ENCODE results near the gene HYI. TPM values are rescaled to one million over a fixed set of nuclear protein-coding genes. Genes with fewer than 3 reads are reported as not detected.
"Not testable (repeated sequence)": the region's sequence is repeated elsewhere in the genome, so short reads cannot be mapped to it uniquely, and the experiment has no call there.

The HYI gene, protein sequence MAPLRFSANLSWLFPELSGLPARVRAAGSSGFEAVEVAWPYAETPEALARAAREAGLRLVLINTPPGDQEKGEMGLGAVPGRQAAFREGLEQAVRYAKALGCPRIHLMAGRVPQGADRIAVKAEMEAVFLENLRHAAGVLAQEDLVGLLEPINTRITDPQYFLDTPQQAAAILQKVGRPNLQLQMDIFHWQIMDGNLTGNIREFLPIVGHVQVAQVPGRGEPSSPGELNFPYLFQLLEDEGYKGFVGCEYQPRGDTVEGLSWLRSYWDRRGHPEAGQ
- 25.8 TPM for total RNA-seq

DNA sequence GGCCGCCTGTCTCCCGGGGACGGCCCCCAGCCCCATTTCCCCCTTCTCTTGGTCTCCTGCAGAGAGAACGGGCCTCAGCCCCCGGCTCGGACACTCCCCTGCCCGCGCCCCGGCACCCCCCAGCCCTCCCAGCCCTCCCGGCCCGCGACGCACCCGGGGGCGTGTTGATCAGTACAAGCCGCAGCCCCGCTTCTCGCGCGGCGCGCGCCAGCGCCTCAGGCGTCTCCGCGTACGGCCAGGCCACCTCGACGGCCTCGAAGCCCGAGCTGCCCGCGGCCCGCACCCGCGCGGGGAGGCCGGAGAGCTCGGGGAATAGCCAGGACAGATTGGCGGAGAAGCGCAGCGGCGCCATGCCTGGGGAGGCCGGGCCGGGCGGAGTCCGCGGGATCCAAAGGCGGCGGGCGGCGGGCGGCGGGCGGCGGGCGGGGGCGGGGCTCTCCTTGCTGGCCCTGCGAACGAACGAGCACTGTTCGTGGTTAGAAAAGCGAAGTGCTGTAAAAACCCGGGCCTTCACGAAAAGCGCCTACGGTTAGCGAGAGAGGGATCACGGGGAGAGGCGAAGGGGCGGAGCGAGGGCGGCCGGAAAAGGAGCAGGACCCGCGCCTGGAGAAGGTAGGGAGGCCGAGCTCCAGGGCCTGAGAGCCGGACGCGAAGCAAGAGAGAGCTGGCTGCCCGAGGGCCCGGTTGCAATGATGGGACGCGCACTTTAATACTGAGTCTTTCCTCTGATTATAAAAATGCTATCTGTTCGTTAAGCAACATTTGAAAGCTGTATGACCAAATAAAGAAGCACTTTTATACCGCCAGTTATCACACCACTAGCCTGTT is at the start of gene HYI:
Gene HYI (minus strand): TSS at position 490 of the 828 bp plus-strand sequence. CDS start 138 bp downstream, at position 352.
- Histone ChIP-seq H3K27ac (peak within 1 kb of the TSS; percentile 95), H3K27me3 (no peaks in the 10 kb centered on the region), H3K4me3 (peak within 1 kb of the TSS; percentile 56 to 70), H3K9me3 (no peaks in the 10 kb centered on the region), H3K36me3 (peaks cover 0 to 27% of the 10 kb centered on the region in 2 donors), H3K4me1 (peaks cover 24% of the 10 kb centered on the region)
- TF ChIP-seq POLR2A (IDR thresholded peaks at IDR 0.05) (peak in 1 of 2 donors; percentile 23), POLR2AphosphoS5 (IDR thresholded peaks at IDR 0.05; ENCODE audit: insufficient read depth in 1 of 2, low read depth in 1 of 2) (peak; percentile 19 to 61)
- TF ChIP-seq, protein P1, sequence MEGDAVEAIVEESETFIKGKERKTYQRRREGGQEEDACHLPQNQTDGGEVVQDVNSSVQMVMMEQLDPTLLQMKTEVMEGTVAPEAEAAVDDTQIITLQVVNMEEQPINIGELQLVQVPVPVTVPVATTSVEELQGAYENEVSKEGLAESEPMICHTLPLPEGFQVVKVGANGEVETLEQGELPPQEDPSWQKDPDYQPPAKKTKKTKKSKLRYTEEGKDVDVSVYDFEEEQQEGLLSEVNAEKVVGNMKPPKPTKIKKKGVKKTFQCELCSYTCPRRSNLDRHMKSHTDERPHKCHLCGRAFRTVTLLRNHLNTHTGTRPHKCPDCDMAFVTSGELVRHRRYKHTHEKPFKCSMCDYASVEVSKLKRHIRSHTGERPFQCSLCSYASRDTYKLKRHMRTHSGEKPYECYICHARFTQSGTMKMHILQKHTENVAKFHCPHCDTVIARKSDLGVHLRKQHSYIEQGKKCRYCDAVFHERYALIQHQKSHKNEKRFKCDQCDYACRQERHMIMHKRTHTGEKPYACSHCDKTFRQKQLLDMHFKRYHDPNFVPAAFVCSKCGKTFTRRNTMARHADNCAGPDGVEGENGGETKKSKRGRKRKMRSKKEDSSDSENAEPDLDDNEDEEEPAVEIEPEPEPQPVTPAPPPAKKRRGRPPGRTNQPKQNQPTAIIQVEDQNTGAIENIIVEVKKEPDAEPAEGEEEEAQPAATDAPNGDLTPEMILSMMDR (IDR thresholded peaks at IDR 0.05) = no peak
- intact Hi-C loops (cut with DNase I) = loop anchor here (10.0 kb wide), 1 partner anchor 89 kb away; the partner anchor contains the start of gene ELOVL1
- peak in 1 of 2 donors; percentile 89 for DNase-seq (ENCODE audit: extremely low spot score in 2 of 2)

DNA sequence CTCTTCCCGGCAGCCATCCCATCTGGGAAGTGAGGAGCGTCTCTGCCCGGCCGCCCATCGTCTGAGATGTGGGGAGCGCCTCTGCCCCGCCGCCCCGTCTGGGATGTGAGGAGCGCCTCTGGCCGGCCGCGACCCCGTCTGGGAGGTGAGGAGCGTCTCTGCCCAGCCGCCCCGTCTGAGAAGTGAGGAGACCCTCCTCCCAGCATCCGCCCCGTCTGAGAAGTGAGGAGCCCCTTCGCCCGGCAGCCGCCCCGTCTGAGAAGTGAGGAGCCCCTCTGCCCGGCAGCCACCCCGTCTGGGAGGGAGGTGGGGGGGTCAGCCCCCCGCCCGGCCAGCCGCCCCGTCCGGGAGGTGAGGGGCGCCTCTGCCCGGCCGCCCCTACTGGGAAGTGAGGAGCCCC is 48.1 kb upstream of the HYI start:
- H3K27ac ChIP-seq; H3K36me3 ChIP-seq; H3K4me1 ChIP-seq; intact Hi-C loops (cut with DNase I); H3K27me3 ChIP-seq; DNase-seq (ENCODE audit: extremely low spot score in 2 of 2); H3K9me3 ChIP-seq; H3K4me3 ChIP-seq: not testable (repeated sequence)

DNA sequence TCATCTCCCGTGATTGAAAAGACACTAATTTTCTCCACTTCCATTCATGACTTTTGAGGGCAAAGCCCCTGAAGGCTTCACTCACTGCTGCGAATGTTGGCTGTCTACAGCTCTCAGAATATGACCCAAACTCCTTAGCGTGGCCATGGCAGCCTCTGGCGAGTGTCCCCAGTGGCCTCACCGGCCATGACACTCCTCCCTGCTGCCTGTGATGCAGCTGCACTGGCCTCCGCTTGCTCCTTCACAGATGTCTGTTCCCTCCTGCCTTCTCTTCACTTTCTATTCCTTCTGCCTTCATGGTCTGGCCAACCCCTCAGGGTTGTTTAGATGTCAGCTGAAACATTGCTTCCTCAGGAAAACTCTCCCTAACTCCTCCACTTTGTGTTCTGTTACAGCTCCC is 46.2 kb upstream of the HYI start:
- Histone ChIP-seq H3K4me3 (no peak overlapping the region), H3K4me1 (no peaks in the 10 kb centered on the region), H3K9me3 (no peaks in the 10 kb centered on the region), H3K27ac (no peak overlapping the region), H3K36me3 (no peaks in the 10 kb centered on the region), H3K27me3 (no peaks in the 10 kb centered on the region)
- TF ChIP-seq POLR2A (IDR thresholded peaks at IDR 0.05) = no peak
- TF ChIP-seq POLR2AphosphoS5 (IDR thresholded peaks at IDR 0.05; ENCODE audit: insufficient read depth in 1 of 2, low read depth in 1 of 2) = no peak
- TF ChIP-seq, protein P1 (IDR thresholded peaks at IDR 0.05) = no peak
- intact Hi-C loops (cut with DNase I) = no loop called here
- no peak for DNase-seq (ENCODE audit: extremely low spot score in 2 of 2)

DNA sequence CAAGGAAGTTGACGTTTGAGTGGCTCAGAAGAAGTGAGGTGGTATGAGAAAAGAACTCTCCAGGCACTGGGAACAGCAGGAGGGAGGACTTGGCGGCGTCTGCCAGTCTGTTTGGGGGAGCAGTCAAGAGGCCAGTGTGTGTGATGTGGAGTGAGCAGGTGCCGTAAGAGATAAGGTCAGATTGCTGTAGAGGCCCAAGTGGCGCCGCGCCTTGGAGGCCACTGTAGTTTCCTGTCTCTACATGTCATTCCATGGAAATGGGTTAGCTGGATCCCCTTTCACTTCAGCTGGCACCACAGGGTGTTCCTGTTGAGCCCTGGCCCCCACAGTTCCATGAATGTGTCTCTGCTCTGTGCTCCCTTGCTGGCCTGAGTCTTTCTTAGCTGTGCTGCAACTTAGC is 41.5 kb upstream of the HYI start:
- H3K4me1 ChIP-seq = no peaks in the 10 kb centered on the region
- no peaks in the 10 kb centered on the region for H3K9me3 ChIP-seq
- intact Hi-C loops (cut with DNase I) = no loop called here
- DNase-seq (ENCODE audit: extremely low spot score in 2 of 2) = no peak
- no peaks in the 10 kb centered on the region for H3K36me3 ChIP-seq
- no peak overlapping the region for H3K27ac ChIP-seq
- TF ChIP-seq, protein P1 (IDR thresholded peaks at IDR 0.05) = no peak
- TF ChIP-seq POLR2A (IDR thresholded peaks at IDR 0.05) (no peak), POLR2AphosphoS5 (IDR thresholded peaks at IDR 0.05; ENCODE audit: insufficient read depth in 1 of 2, low read depth in 1 of 2) (no peak)
- no peak overlapping the region for H3K4me3 ChIP-seq
- H3K27me3 ChIP-seq = no peaks in the 10 kb centered on the region

DNA sequence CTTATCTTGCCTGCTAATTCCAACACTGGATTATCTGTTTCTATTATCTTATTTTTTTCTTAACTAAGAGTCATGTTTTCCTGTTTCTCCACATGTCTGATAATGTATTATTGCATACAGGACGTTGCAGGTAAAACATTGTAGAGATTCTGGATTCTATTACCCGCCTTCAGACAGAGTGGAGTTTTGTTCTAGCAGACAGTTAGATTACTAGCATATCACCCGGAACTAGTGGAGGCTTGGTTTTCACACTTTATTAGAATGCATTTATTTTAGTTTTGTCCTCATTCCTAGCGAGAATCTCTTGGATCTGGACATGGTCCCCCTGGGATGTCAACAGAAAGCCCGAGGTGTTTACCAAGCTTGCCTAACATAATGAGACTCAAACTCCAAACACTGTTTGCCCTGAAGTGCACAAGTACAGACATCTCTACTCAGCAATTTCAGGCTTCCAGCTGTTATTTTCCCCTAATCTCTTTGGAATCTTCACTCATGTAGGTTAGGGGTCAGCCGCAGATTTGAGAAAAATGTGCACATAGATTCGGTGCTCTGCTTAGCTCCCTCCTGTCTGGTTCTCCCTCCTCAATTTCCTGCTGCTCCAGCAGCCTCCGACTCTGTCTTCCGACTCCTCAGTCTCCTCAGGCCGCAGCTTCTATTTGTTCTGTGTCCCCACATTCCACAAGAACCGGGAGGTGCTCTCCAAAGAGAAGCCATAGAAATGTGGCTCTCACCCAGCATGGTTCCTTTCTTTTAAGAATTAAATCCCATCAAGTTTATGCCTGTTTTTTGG is 40.1 kb upstream of the HYI start:
- DNase-seq (ENCODE audit: extremely low spot score in 2 of 2) = no peak
- intact Hi-C loops (cut with DNase I) = no loop called here
- no peaks in the 10 kb centered on the region for H3K27me3 ChIP-seq
- no peak overlapping the region for H3K4me3 ChIP-seq
- no peaks in the 10 kb centered on the region for H3K36me3 ChIP-seq
- H3K4me1 ChIP-seq = no peaks in the 10 kb centered on the region
- no peaks in the 10 kb centered on the region for H3K9me3 ChIP-seq
- H3K27ac ChIP-seq = no peak overlapping the region
- no peak for TF ChIP-seq POLR2AphosphoS5 (IDR thresholded peaks at IDR 0.05; ENCODE audit: insufficient read depth in 1 of 2, low read depth in 1 of 2)
- TF ChIP-seq POLR2A (IDR thresholded peaks at IDR 0.05) = no peak
- TF ChIP-seq, protein P1 (IDR thresholded peaks at IDR 0.05) = no peak

Data from vagina (tissue), 2 donors.